H9 (cell line): Measurements from ENCODE around the gene RERG. TPM values are rescaled to one million over a fixed set of nuclear protein-coding genes. Genes with fewer than 3 reads are reported as not detected.

Experiments
- DNase-seq: peaks from one replicate; pipeline ENCODE4 v3.0.0-alpha.2; 2017
- H2AFZ ChIP-seq: one replicate; pipeline ENCODE4 v1.6.1; 2013; ENCODE audit warnings: mild to moderate bottlenecking, low read length, control low read depth, moderate library complexity
- H2AK5ac ChIP-seq: 2 replicates; pipeline ENCODE4 v1.6.1; 2013; ENCODE audit warnings: low read length, control low read depth, mixed read lengths; ENCODE audit not compliant: insufficient read length
- H2BK120ac ChIP-seq: one replicate; pipeline ENCODE4 v1.6.1; 2013; ENCODE audit warnings: low read depth, mild to moderate bottlenecking, low read length, control low read depth, inconsistent platforms; ENCODE audit not compliant: poor library complexity, severe bottlenecking
- H2BK12ac ChIP-seq: 2 replicates; pipeline ENCODE4 v1.6.1; 2013; ENCODE audit warnings: low read length, control low read depth, mixed read lengths, low read depth; ENCODE audit not compliant: insufficient read length
- H2BK15ac ChIP-seq: 2 replicates; pipeline ENCODE4 v1.6.1; 2013; ENCODE audit warnings: low read depth, low read length, control low read depth
- H2BK20ac ChIP-seq: one replicate; pipeline ENCODE4 v1.6.1; 2013; ENCODE audit warnings: low read depth, mild to moderate bottlenecking, low read length, control low read depth, inconsistent platforms; ENCODE audit not compliant: poor library complexity, severe bottlenecking
- H2BK5ac ChIP-seq: 2 replicates; pipeline ENCODE4 v1.6.1; 2013; ENCODE audit warnings: low read length, control low read depth, mixed read lengths; ENCODE audit not compliant: insufficient read length
- H3K14ac ChIP-seq: 2 replicates; pipeline ENCODE4 v1.6.1; 2013; ENCODE audit warnings: low read length, control low read depth; ENCODE audit not compliant: insufficient read depth
- H3K18ac ChIP-seq: 2 replicates; pipeline ENCODE4 v1.6.1; 2013; ENCODE audit warnings: low read depth, mild to moderate bottlenecking, mixed read lengths, low read length, control low read depth; ENCODE audit not compliant: insufficient read length
- H3K23ac ChIP-seq: 2 replicates; pipeline ENCODE4 v1.6.1; 2013; ENCODE audit warnings: low read length, control low read depth, mixed read lengths, low read depth; ENCODE audit not compliant: insufficient read length
- H3K23me2 ChIP-seq: 2 replicates; pipeline ENCODE4 v1.6.1; 2013; ENCODE audit warnings: low read depth, mild to moderate bottlenecking, mixed read lengths, low read length, control low read depth; ENCODE audit not compliant: insufficient read length, poor library complexity, severe bottlenecking
- H3K27ac ChIP-seq: 2 replicates; pipeline ENCODE4 v1.5.1; 2013; ENCODE audit warnings: low read length, control low read depth, mixed read lengths, low read depth; ENCODE audit not compliant: insufficient read length
- H3K27me3 ChIP-seq: 2 replicates; pipeline ENCODE4 v1.6.1; 2013; ENCODE audit warnings: low read length, control low read depth, inconsistent platforms; ENCODE audit not compliant: insufficient read depth
- H3K4ac ChIP-seq: 2 replicates; pipeline ENCODE4 v1.6.1; 2013; ENCODE audit warnings: low read depth, mild to moderate bottlenecking, control low read depth, inconsistent platforms, low read length, moderate library complexity
- H3K4me1 ChIP-seq: 2 replicates; pipeline ENCODE4 v1.6.1; 2013; ENCODE audit warnings: low read length, control low read depth, inconsistent platforms; ENCODE audit not compliant: insufficient read depth
- H3K4me2 ChIP-seq: 2 replicates; pipeline ENCODE4 v1.6.1; 2013; ENCODE audit warnings: low read length, control low read depth, mixed read lengths; ENCODE audit not compliant: insufficient read length, insufficient read depth
- H3K56ac ChIP-seq: 2 replicates; pipeline ENCODE4 v1.6.1; 2013; ENCODE audit warnings: low read depth, mild to moderate bottlenecking, mixed read lengths, low read length, control low read depth; ENCODE audit not compliant: insufficient read length
- H3K79me1 ChIP-seq: 2 replicates; pipeline ENCODE4 v1.6.1; 2013; ENCODE audit warnings: low read depth, mild to moderate bottlenecking, moderate library complexity, low read length, control low read depth, inconsistent platforms; ENCODE audit not compliant: insufficient read depth, poor library complexity, severe bottlenecking
- H3K79me2 ChIP-seq: 2 replicates; pipeline ENCODE4 v1.6.1; 2013; ENCODE audit warnings: low read length, control low read depth, inconsistent platforms; ENCODE audit not compliant: insufficient read depth
- H3K9ac ChIP-seq: 2 replicates; pipeline ENCODE4 v1.6.1; 2013; ENCODE audit warnings: low read length, control low read depth, mixed read lengths; ENCODE audit not compliant: insufficient read length; ENCODE audit errors: extremely low read depth
- H3K9me3 ChIP-seq: one replicate; pipeline ENCODE4 v1.6.1; 2013; ENCODE audit warnings: low read depth, low read length, inconsistent platforms; ENCODE audit not compliant: control insufficient read depth
- H3T11ph ChIP-seq: one replicate; pipeline ENCODE4 v1.6.1; 2013; ENCODE audit warnings: mild to moderate bottlenecking, low read length, control low read depth, inconsistent platforms
- H4K20me1 ChIP-seq: one replicate; pipeline ENCODE4 v1.6.1; 2013; ENCODE audit not compliant: control insufficient read depth, insufficient read length, insufficient read depth
- H4K5ac ChIP-seq: 2 replicates; pipeline ENCODE4 v1.6.1; 2013; ENCODE audit warnings: low read depth, mild to moderate bottlenecking, mixed read lengths, low read length, control low read depth; ENCODE audit not compliant: insufficient read length
- H4K8ac ChIP-seq: replicated peaks from 2 replicates; pipeline ENCODE4 v1.6.1; 2013; ENCODE audit warnings: low read length, control low read depth, mixed read lengths, low read depth; ENCODE audit not compliant: insufficient read length
- H4K91ac ChIP-seq: 2 replicates; pipeline ENCODE4 v1.6.1; 2013; ENCODE audit warnings: low read depth, mild to moderate bottlenecking, moderate library complexity, mixed read lengths, low read length, control low read depth; ENCODE audit not compliant: insufficient read length
- H3K27ac Mint-ChIP-seq, 3 experiments: 2 replicates in 2 of 3; 3 replicates in 1 of 3; pipeline ENCODE4 v1.8.0; 2020 to 2021; ENCODE audit warnings: mixed read lengths in 3 of 3, mild to moderate bottlenecking in 1 of 3, moderate library complexity in 1 of 3
- H3K27me3 Mint-ChIP-seq: 2 replicates; pipeline ENCODE4 v1.8.0; 2021; ENCODE audit warnings: low read depth, mild to moderate bottlenecking, moderate library complexity, mixed read lengths
- H3K36me3 Mint-ChIP-seq, 3 experiments: 2 replicates in 2 of 3; 3 replicates in 1 of 3; pipeline ENCODE4 v1.8.0; 2020 to 2021; ENCODE audit warnings: low read depth in 3 of 3, mixed read lengths in 3 of 3; ENCODE audit not compliant: insufficient read depth in 1 of 3
- H3K4me1 Mint-ChIP-seq, 2 experiments: 2 replicates each; pipeline ENCODE4 v1.8.0; 2020; ENCODE audit warnings: mixed read lengths in 2 of 2
- H3K4me3 Mint-ChIP-seq, 2 experiments: 2 replicates in 1 of 2; 3 replicates in 1 of 2; pipeline ENCODE4 v1.8.0; 2020 to 2021; ENCODE audit warnings: mild to moderate bottlenecking in 2 of 2, mixed read lengths in 2 of 2, moderate library complexity in 1 of 2
- H3K9me3 Mint-ChIP-seq, 2 experiments: 2 replicates in 1 of 2; 3 replicates in 1 of 2; pipeline ENCODE4 v1.8.0; 2020; ENCODE audit warnings: mild to moderate bottlenecking in 2 of 2, mixed read lengths in 2 of 2, moderate library complexity in 1 of 2
- WGBS: extraction: QIAGEN DNeasy Blood & Tissue Kit; methylation state at CpG from one replicate; pipeline ENCODE4 v1.1.7; 2013; ENCODE audit warnings: missing lambda C conversion rate, low lambda C conversion rate, mixed read lengths; ENCODE audit not compliant: insufficient read length; ENCODE audit errors: extremely low coverage; 5-methylcytosine and 5-hydroxymethylcytosine counted together
- total RNA-seq: library from RNA; stranded (reverse); gene quantifications from 2 replicates; pipeline ENCODE4 v1.2.1, GENCODE V29; 2021
- TF ChIP-seq, protein P1 (sequence below): fragments of 200-600 bp; sonication (generic); conservative IDR thresholded peaks from 3 replicates; pipeline ENCODE4 v1.8.0; 2021; ENCODE audit warnings: antibody characterized with exemption, mild to moderate bottlenecking

The RERG gene
- total RNA-seq, 1 experiment from 2014 or later, result not detected

DNA sequence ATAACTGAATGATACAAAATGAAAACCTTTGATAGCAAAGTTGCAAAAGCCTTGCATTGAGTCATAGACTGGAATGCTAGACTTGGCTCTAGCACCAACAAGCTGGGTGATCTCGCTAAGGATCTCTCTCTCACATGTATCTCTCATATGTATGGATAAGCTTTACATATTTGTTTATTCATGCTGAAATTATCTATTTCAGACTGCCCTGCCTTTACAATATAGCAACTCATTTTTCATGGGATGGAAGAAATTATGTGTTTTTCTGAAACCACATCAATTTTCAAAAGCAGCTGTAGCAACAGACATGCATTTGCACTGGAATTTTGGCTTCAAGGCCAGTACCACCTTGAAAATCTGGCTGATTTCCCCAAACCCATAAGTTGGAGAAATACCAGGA lies 11.4 kb downstream of the RERG start:
- no peaks in the 10 kb centered on the region for H4K20me1 ChIP-seq
- no CpG with 5 or more reads among the region's 1 CpG for WGBS

More for the DNA sequence above, 11.4 kb downstream of the RERG start:
- Histone ChIP-seq H3K4ac (no peak overlapping the region), H4K8ac (no peak overlapping the region), H3K56ac (no peak overlapping the region), H3K18ac (no peak overlapping the region), H3K9me3 (no peaks in the 10 kb centered on the region), H3K27ac (no peak overlapping the region), H3K79me1 (no peaks in the 10 kb centered on the region), H3K27me3 (no peaks in the 10 kb centered on the region), H3K23ac (no peak overlapping the region), H2BK15ac (no peak overlapping the region), H3K4me1 (peaks cover 5% of the 10 kb centered on the region), H2BK20ac (no peak overlapping the region), H2BK5ac (no peak overlapping the region), H2AFZ (no peak overlapping the region), H3K9ac (no peak overlapping the region), H3K4me2 (no peak overlapping the region), H2AK5ac (no peak overlapping the region), H3K23me2 (no peaks in the 10 kb centered on the region), H4K5ac (no peak overlapping the region), H3K79me2 (no peaks in the 10 kb centered on the region), H3T11ph (no peak overlapping the region), H2BK12ac (no peak overlapping the region), H3K14ac (no peak overlapping the region), H2BK120ac (no peak overlapping the region), H4K91ac (no peak overlapping the region)
- Mint-ChIP-seq H3K27me3 (no peaks in the 10 kb centered on the region), H3K4me1 (peaks cover 19 to 26% of the 10 kb centered on the region in 2 experiments), H3K4me3 (no peak overlapping the region), H3K9me3 (no peaks in the 10 kb centered on the region), H3K36me3 (no peaks in the 10 kb centered on the region), H3K27ac (no peak overlapping the region)
- no peak for DNase-seq
- TF ChIP-seq, protein P1, sequence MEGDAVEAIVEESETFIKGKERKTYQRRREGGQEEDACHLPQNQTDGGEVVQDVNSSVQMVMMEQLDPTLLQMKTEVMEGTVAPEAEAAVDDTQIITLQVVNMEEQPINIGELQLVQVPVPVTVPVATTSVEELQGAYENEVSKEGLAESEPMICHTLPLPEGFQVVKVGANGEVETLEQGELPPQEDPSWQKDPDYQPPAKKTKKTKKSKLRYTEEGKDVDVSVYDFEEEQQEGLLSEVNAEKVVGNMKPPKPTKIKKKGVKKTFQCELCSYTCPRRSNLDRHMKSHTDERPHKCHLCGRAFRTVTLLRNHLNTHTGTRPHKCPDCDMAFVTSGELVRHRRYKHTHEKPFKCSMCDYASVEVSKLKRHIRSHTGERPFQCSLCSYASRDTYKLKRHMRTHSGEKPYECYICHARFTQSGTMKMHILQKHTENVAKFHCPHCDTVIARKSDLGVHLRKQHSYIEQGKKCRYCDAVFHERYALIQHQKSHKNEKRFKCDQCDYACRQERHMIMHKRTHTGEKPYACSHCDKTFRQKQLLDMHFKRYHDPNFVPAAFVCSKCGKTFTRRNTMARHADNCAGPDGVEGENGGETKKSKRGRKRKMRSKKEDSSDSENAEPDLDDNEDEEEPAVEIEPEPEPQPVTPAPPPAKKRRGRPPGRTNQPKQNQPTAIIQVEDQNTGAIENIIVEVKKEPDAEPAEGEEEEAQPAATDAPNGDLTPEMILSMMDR, result no peak
